NCI-H2196 treated with DMSO at 0.1 percent for 48 hours (cell line): ENCODE data around the gene DGCR2.
"Not testable (repeated sequence)": the region's sequence is repeated elsewhere in the genome, so short reads cannot be mapped to it uniquely, and the experiment has no call there.

Experiments used
- DNase-seq: peaks from one replicate; lab custom pipeline; 2025; ENCODE audit not compliant: unreplicated experiment; lab: John Stamatoyannopoulos, UW

The DGCR2 gene

GRCh38 chr22:19032898-19033567, 89.2 kb downstream of the DGCR2 start:
- not testable (repeated sequence) for DNase-seq

GRCh38 chr22:19032156-19032785, 89.9 kb downstream of the DGCR2 start:
- DNase-seq = not testable (repeated sequence)

- not testable (repeated sequence) for DNase-seq
These were observed 91.3 kb downstream of the DGCR2 start for GRCh38 chr22:19030889-19031252.

- DNase-seq = not testable (repeated sequence)
These were observed 91.9 kb downstream of the DGCR2 start for GRCh38 chr22:19030226-19030888.

- DNase-seq = not testable (repeated sequence)
These were observed 92.8 kb downstream of the DGCR2 start for GRCh38 chr22:19029113-19030103.

- not testable (repeated sequence) for DNase-seq
These were observed 94.2 kb downstream of the DGCR2 start for GRCh38 chr22:19028060-19028455.

GRCh38 chr22:19027371-19028059, 94.7 kb downstream of the DGCR2 start:
- DNase-seq = not testable (repeated sequence)

- DNase-seq = not testable (repeated sequence)
These were observed 96.1 kb downstream of the DGCR2 start for GRCh38 chr22:19026080-19026479.

GRCh38 chr22:19024956-19025489, 97.2 kb downstream of the DGCR2 start:
- DNase-seq = not testable (repeated sequence)

GRCh38 chr22:19023931-19024330, 98.3 kb downstream of the DGCR2 start:
- not testable (repeated sequence) for DNase-seq

GRCh38 chr22:19022755-19023154, 99.5 kb downstream of the DGCR2 start:
- DNase-seq = no peak

- no peak for DNase-seq
These were observed 102.6 kb downstream of the DGCR2 start for GRCh38 chr22:19019679-19020032.

- DNase-seq = no peak
These were observed 103.1 kb downstream of the DGCR2 start for GRCh38 chr22:19019029-19019678.

GRCh38 chr22:19018256-19018655, 104.0 kb downstream of the DGCR2 start:
- no peak for DNase-seq

- DNase-seq = no peak
These were observed 106.0 kb downstream of the DGCR2 start for GRCh38 chr22:19016081-19016766.

GRCh38 chr22:19014886-19015285, 107.3 kb downstream of the DGCR2 start:
- no peak for DNase-seq

GRCh38 chr22:19013881-19014598, 108.2 kb downstream of the DGCR2 start:
- not testable (repeated sequence) for DNase-seq

GRCh38 chr22:19013411-19013810, 108.8 kb downstream of the DGCR2 start:
- DNase-seq = not testable (repeated sequence)
